GM21526 (cell line): ENCODE results near the gene MAG.
"Not testable (repeated sequence)": the region's sequence is repeated elsewhere in the genome, so short reads cannot be mapped to it uniquely, and the experiment has no call there.

Experiments
- ATAC-seq: cut with Tn5 transposase; IDR thresholded peaks from one replicate; pipeline ENCODE4 v1.9.1; 2021; ENCODE audit warnings: moderate library complexity; ENCODE audit not compliant: unreplicated experiment, low FRiP score

The MAG gene

GRCh38 chr19:35279985-35280821 lies 11.8 kb upstream of the MAG start:
- ATAC-seq = no peak

- no peak for ATAC-seq
Measured at GRCh38 chr19:35281303-35281702, 10.7 kb upstream of the MAG start.

- ATAC-seq = no peak
Measured at GRCh38 chr19:35284153-35285094, 7.5 kb upstream of the MAG start.

- ATAC-seq = no peak
Measured at GRCh38 chr19:35285095-35285449, 6.9 kb upstream of the MAG start.

GRCh38 chr19:35285465-35285864 lies 6.5 kb upstream of the MAG start:
- ATAC-seq = not testable (repeated sequence)

GRCh38 chr19:35286101-35286500 lies 5.9 kb upstream of the MAG start:
- not testable (repeated sequence) for ATAC-seq

GRCh38 chr19:35287713-35288112 lies 4.2 kb upstream of the MAG start:
- no peak for ATAC-seq

- ATAC-seq = no peak
Measured at GRCh38 chr19:35288331-35288730, 3.6 kb upstream of the MAG start.

GRCh38 chr19:35288906-35289305 lies 3.1 kb upstream of the MAG start:
- ATAC-seq = no peak

GRCh38 chr19:35290381-35291127 lies 1.4 kb upstream of the MAG start:
- no peak for ATAC-seq

- no peak for ATAC-seq
Measured at GRCh38 chr19:35291259-35291658, 702 bp upstream of the MAG start.

GRCh38 chr19:35292421-35293362 lies 731 bp downstream of the MAG start:
- no peak for ATAC-seq

- no peak for ATAC-seq
Measured at GRCh38 chr19:35293363-35293739, 1.4 kb downstream of the MAG start.

GRCh38 chr19:35293808-35294207 lies 1.8 kb downstream of the MAG start:
- no peak for ATAC-seq

- ATAC-seq = no peak
Measured at GRCh38 chr19:35294328-35294727, 2.4 kb downstream of the MAG start.

- ATAC-seq = no peak
Measured at GRCh38 chr19:35294859-35295791, 3.2 kb downstream of the MAG start.

- no peak for ATAC-seq
Measured at GRCh38 chr19:35295792-35296462, 4.0 kb downstream of the MAG start.
